Measurements from ENCODE around the gene MCM5. TPM values are rescaled to one million over a fixed set of nuclear protein-coding genes. Genes with fewer than 3 reads are reported as not detected.

The MCM5 gene
- total RNA-seq, 1 donor from 2014 or later: 12.8 TPM

GRCh38 chr22:35422145-35422544 is 22.2 kb downstream of the MCM5 start:
- Mint-ChIP-seq H3K27ac (ENCODE audit: unreplicated experiment) (no peak overlapping the region), H3K9me3 (ENCODE audit: unreplicated experiment) (no peaks in the 10 kb centered on the region), H3K36me3 (ENCODE audit: low read depth, unreplicated experiment) (peaks cover 20% of the 10 kb centered on the region), H3K4me3 (ENCODE audit: unreplicated experiment) (no peak overlapping the region), H3K4me1 (ENCODE audit: low read depth, unreplicated experiment) (peaks cover 17% of the 10 kb centered on the region), H3K27me3 (ENCODE audit: low read depth, unreplicated experiment) (no peaks in the 10 kb centered on the region)
- Histone ChIP-seq H3K4me1 (ENCODE audit: insufficient read depth, low read length) (peaks cover 19% of the 10 kb centered on the region), H2AFZ (ENCODE audit: low read depth, low read length) (no peak overlapping the region), H3K4me3 (ENCODE audit: insufficient read depth, low read depth, low read length) (no peak overlapping the region), H3K36me3 (ENCODE audit: insufficient read depth, low read length) (peaks cover 9% of the 10 kb centered on the region), H3K4me2 (ENCODE audit: low read length) (no peak overlapping the region), H3K27ac (ENCODE audit: low read depth, low read length) (no peak overlapping the region), H3K9me3 (ENCODE audit: insufficient read depth, low read depth, low read length) (no peaks in the 10 kb centered on the region), H3K9ac (ENCODE audit: low read length) (no peak overlapping the region), H4K20me1 (ENCODE audit: insufficient read depth, low read length) (peaks cover 9% of the 10 kb centered on the region), H3K79me2 (ENCODE audit: insufficient read depth, low read length) (no peaks in the 10 kb centered on the region), H3K27me3 (ENCODE audit: insufficient read depth, low read length) (no peaks in the 10 kb centered on the region)
- DNase-seq (ENCODE audit: low read depth) (no peak), FAIRE-seq (no peak)
- TF ChIP-seq CTCF (IDR thresholded peaks at IDR 0.05; ENCODE audit: insufficient read depth, low read depth, low read length) (no peak), EZH2 (IDR thresholded peaks at IDR 0.05; ENCODE audit: insufficient read depth, low read length) (no peak)

- Histone ChIP-seq H3K36me3 (ENCODE audit: insufficient read depth, low read length) (peaks cover 6% of the 10 kb centered on the region), H3K4me3 (ENCODE audit: insufficient read depth, low read depth, low read length) (no peak overlapping the region), H3K27me3 (ENCODE audit: insufficient read depth, low read length) (no peaks in the 10 kb centered on the region), H3K4me1 (ENCODE audit: insufficient read depth, low read length) (peaks cover 20% of the 10 kb centered on the region), H4K20me1 (ENCODE audit: insufficient read depth, low read length) (peaks cover 9% of the 10 kb centered on the region), H3K4me2 (ENCODE audit: low read length) (no peak overlapping the region), H3K27ac (ENCODE audit: low read depth, low read length) (no peak overlapping the region), H3K9ac (ENCODE audit: low read length) (no peak overlapping the region), H3K9me3 (ENCODE audit: insufficient read depth, low read depth, low read length) (no peaks in the 10 kb centered on the region), H2AFZ (ENCODE audit: low read depth, low read length) (no peak overlapping the region), H3K79me2 (ENCODE audit: insufficient read depth, low read length) (no peaks in the 10 kb centered on the region)
- FAIRE-seq (no peak), DNase-seq (ENCODE audit: low read depth) (no peak)
- peaks cover 15% of the 10 kb centered on the region for H3K36me3 Mint-ChIP-seq (ENCODE audit: low read depth, unreplicated experiment)
- H3K27ac Mint-ChIP-seq (ENCODE audit: unreplicated experiment): no peak overlapping the region
- no peaks in the 10 kb centered on the region for H3K9me3 Mint-ChIP-seq (ENCODE audit: unreplicated experiment)
- H3K27me3 Mint-ChIP-seq (ENCODE audit: low read depth, unreplicated experiment): no peaks in the 10 kb centered on the region
- H3K4me3 Mint-ChIP-seq (ENCODE audit: unreplicated experiment): no peak overlapping the region
- TF ChIP-seq CTCF (IDR thresholded peaks at IDR 0.05; ENCODE audit: insufficient read depth, low read depth, low read length) (no peak), EZH2 (IDR thresholded peaks at IDR 0.05; ENCODE audit: insufficient read depth, low read length) (no peak)
- H3K4me1 Mint-ChIP-seq (ENCODE audit: low read depth, unreplicated experiment): peaks cover 18% of the 10 kb centered on the region
Measured at GRCh38 chr22:35422936-35423335, 23.0 kb downstream of the MCM5 start.

GRCh38 chr22:35424081-35424480 is 24.1 kb downstream of the MCM5 start:
- Mint-ChIP-seq H3K36me3 (ENCODE audit: low read depth, unreplicated experiment) (peaks cover 14% of the 10 kb centered on the region), H3K27ac (ENCODE audit: unreplicated experiment) (no peak overlapping the region), H3K27me3 (ENCODE audit: low read depth, unreplicated experiment) (no peaks in the 10 kb centered on the region), H3K4me1 (ENCODE audit: low read depth, unreplicated experiment) (peaks cover 18% of the 10 kb centered on the region), H3K9me3 (ENCODE audit: unreplicated experiment) (peaks cover 2% of the 10 kb centered on the region), H3K4me3 (ENCODE audit: unreplicated experiment) (no peak overlapping the region)
- Histone ChIP-seq H3K27ac (ENCODE audit: low read depth, low read length) (no peak overlapping the region), H2AFZ (ENCODE audit: low read depth, low read length) (no peak overlapping the region), H3K36me3 (ENCODE audit: insufficient read depth, low read length) (peaks cover 5% of the 10 kb centered on the region), H3K4me1 (ENCODE audit: insufficient read depth, low read length) (peaks cover 20% of the 10 kb centered on the region), H3K4me3 (ENCODE audit: insufficient read depth, low read depth, low read length) (no peak overlapping the region), H3K27me3 (ENCODE audit: insufficient read depth, low read length) (no peaks in the 10 kb centered on the region), H3K79me2 (ENCODE audit: insufficient read depth, low read length) (no peaks in the 10 kb centered on the region), H3K9ac (ENCODE audit: low read length) (no peak overlapping the region), H3K4me2 (ENCODE audit: low read length) (no peak overlapping the region), H4K20me1 (ENCODE audit: insufficient read depth, low read length) (peaks cover 9% of the 10 kb centered on the region), H3K9me3 (ENCODE audit: insufficient read depth, low read depth, low read length) (no peaks in the 10 kb centered on the region)
- DNase-seq (ENCODE audit: low read depth): no peak
- TF ChIP-seq EZH2 (IDR thresholded peaks at IDR 0.05; ENCODE audit: insufficient read depth, low read length) (no peak), CTCF (IDR thresholded peaks at IDR 0.05; ENCODE audit: insufficient read depth, low read depth, low read length) (no peak)
- FAIRE-seq: no peak
